GM19324 (cell line): ENCODE measurements around the gene OAS3.
"Not testable (repeated sequence)": the region's sequence is repeated elsewhere in the genome, so short reads cannot be mapped to it uniquely, and the experiment has no call there.

ENCODE experiments used
- ATAC-seq: cut with Tn5 transposase; IDR thresholded peaks from one replicate; pipeline ENCODE4 v1.9.1; 2021; ENCODE audit warnings: mild to moderate bottlenecking, moderate library complexity; ENCODE audit not compliant: unreplicated experiment, low FRiP score

Gene OAS3

GRCh38 chr12:112937741-112938719 is at the start of gene OAS3:
Gene OAS3, plus strand, starts transcription at chr12:112938474. Its CDS starts 57 bp downstream, at chr12:112938531.
- peak; percentile 43 for ATAC-seq

- ATAC-seq = no peak
Observed at GRCh38 chr12:112891093-112892024, 46.9 kb upstream of the OAS3 start.

- ATAC-seq = no peak
Observed at GRCh38 chr12:112892856-112893255, 45.4 kb upstream of the OAS3 start.

- ATAC-seq = no peak
Observed at GRCh38 chr12:112894128-112894527, 44.1 kb upstream of the OAS3 start.

GRCh38 chr12:112898380-112898779 is 39.9 kb upstream of the OAS3 start:
- ATAC-seq = no peak

- no peak for ATAC-seq
Observed at GRCh38 chr12:112900298-112901145, 37.8 kb upstream of the OAS3 start.

- ATAC-seq = no peak
Observed at GRCh38 chr12:112901271-112901670, 37.0 kb upstream of the OAS3 start.

- ATAC-seq = no peak
Observed at GRCh38 chr12:112904571-112904970, 33.7 kb upstream of the OAS3 start.

- ATAC-seq = no peak
Observed at GRCh38 chr12:112905451-112906089, 32.7 kb upstream of the OAS3 start.

GRCh38 chr12:112906712-112907414 is 31.4 kb upstream of the OAS3 start, which contains the start of gene OAS1:
Gene OAS1, plus strand, starts transcription at chr12:112906962. Its CDS starts 78 bp downstream, at chr12:112907040.
- ATAC-seq = peak; percentile 66

- peak; percentile 43 for ATAC-seq
Observed at GRCh38 chr12:112907415-112908157, 30.7 kb upstream of the OAS3 start.

GRCh38 chr12:112908548-112908947 is 29.7 kb upstream of the OAS3 start:
- no peak for ATAC-seq

GRCh38 chr12:112909693-112910092 is 28.6 kb upstream of the OAS3 start:
- no peak for ATAC-seq

GRCh38 chr12:112913038-112913688 is 25.1 kb upstream of the OAS3 start:
- ATAC-seq = no peak

- not testable (repeated sequence) for ATAC-seq
Observed at GRCh38 chr12:112913888-112914287, 24.4 kb upstream of the OAS3 start.

GRCh38 chr12:112916270-112916669 is 22.0 kb upstream of the OAS3 start:
- no peak for ATAC-seq

- ATAC-seq = no peak
Observed at GRCh38 chr12:112919121-112919520, 19.2 kb upstream of the OAS3 start.

GRCh38 chr12:112924986-112925385 is 13.3 kb upstream of the OAS3 start:
- peak; percentile 82 for ATAC-seq
